Neural progenitor cell (in vitro differentiated cells): Measurements from ENCODE around the gene CA12. TPM values are rescaled to one million over a fixed set of nuclear protein-coding genes. Genes with fewer than 3 reads are reported as not detected.

Source experiments
- DNase-seq: peaks from one replicate; pipeline ENCODE4 v3.0.0-alpha.2; 2016; ENCODE audit warnings: low spot score
- H2AFZ ChIP-seq: fragments of 200-600 bp; sonication (generic); replicated peaks from 2 replicates; pipeline ENCODE4 v1.6.1; 2016; ENCODE audit warnings: antibody characterized with exemption
- H3F3A ChIP-seq: fragments of 200-600 bp; sonication (generic); 2 replicates; pipeline ENCODE4 v1.6.1; 2016; ENCODE audit warnings: antibody characterized with exemption, low read depth
- H3K27ac ChIP-seq: fragments of 200-600 bp; sonication (generic); 2 replicates; pipeline ENCODE4 v1.5.1; 2016; ENCODE audit warnings: mild to moderate bottlenecking
- H3K27me3 ChIP-seq: fragments of 200-600 bp; sonication (generic); 2 replicates; pipeline ENCODE4 v1.6.1; 2016; ENCODE audit warnings: mild to moderate bottlenecking, moderate library complexity
- H3K36me3 ChIP-seq: fragments of 200-600 bp; sonication (generic); 2 replicates; pipeline ENCODE4 v1.5.1; 2016
- H3K4me1 ChIP-seq: fragments of 200-600 bp; sonication (generic); 2 replicates; pipeline ENCODE4 v1.6.1; 2016; ENCODE audit warnings: mixed run types
- H3K4me2 ChIP-seq: fragments of 200-600 bp; sonication (generic); 2 replicates; pipeline ENCODE4 v1.6.1; 2016
- H3K4me3 ChIP-seq: fragments of 200-600 bp; sonication (generic); 2 replicates; pipeline ENCODE4 v1.5.1; 2016
- H3K79me2 ChIP-seq: fragments of 200-600 bp; sonication (generic); 2 replicates; pipeline ENCODE4 v1.6.1; 2016; ENCODE audit warnings: low read depth
- H3K9ac ChIP-seq: fragments of 200-600 bp; sonication (generic); 2 replicates; pipeline ENCODE4 v1.6.1; 2016
- H3K9me3 ChIP-seq: fragments of 200-600 bp; sonication (generic); 2 replicates; pipeline ENCODE4 v1.5.1; 2016; ENCODE audit warnings: low read depth
- H4K20me1 ChIP-seq: fragments of 200-600 bp; sonication (generic); 2 replicates; pipeline ENCODE4 v1.6.1; 2016; ENCODE audit warnings: low read depth
- H3K27ac Mint-ChIP-seq: 3 replicates; pipeline ENCODE4 v1.8.0; 2021; ENCODE audit warnings: mixed read lengths
- H3K27me3 Mint-ChIP-seq: 2 replicates; pipeline ENCODE4 v1.8.0; 2022; ENCODE audit warnings: low read depth, mild to moderate bottlenecking, inconsistent platforms, moderate library complexity, mixed read lengths; ENCODE audit not compliant: insufficient read depth
- H3K36me3 Mint-ChIP-seq: 3 replicates; pipeline ENCODE4 v1.8.0; 2021; ENCODE audit warnings: mixed read lengths
- H3K4me1 Mint-ChIP-seq: 3 replicates; pipeline ENCODE4 v1.8.0; 2021; ENCODE audit warnings: mixed read lengths
- H3K4me3 Mint-ChIP-seq: 3 replicates; pipeline ENCODE4 v1.8.0; 2021; ENCODE audit warnings: mild to moderate bottlenecking, moderate library complexity, mixed read lengths
- H3K9me3 Mint-ChIP-seq: 3 replicates; pipeline ENCODE4 v1.8.0; 2020; ENCODE audit warnings: mixed read lengths
- EZH2 ChIP-seq: fragments of 200-600 bp; sonication (generic); IDR thresholded peaks from 2 replicates; pipeline ENCODE4 v1.6.1; 2017; ENCODE audit warnings: antibody characterized with exemption, mild to moderate bottlenecking, moderate library complexity
- EZH2phosphoT487 ChIP-seq: fragments of 200-600 bp; sonication (generic); IDR thresholded peaks from 2 replicates; pipeline ENCODE4 v1.6.1; 2017; ENCODE audit warnings: antibody characterized with exemption
- total RNA-seq: library from RNA; depleted of rRNA; stranded (reverse); fragments of >200 nt; gene quantifications from 2 replicates; pipeline ENCODE4 v1.2.3, GENCODE V29; 2015; ENCODE audit warnings: low replicate concordance
- TF ChIP-seq, protein P1 (sequence below): fragments of 200-600 bp; sonication (generic); IDR thresholded peaks from 2 replicates; pipeline ENCODE4 v1.5.1; 2017; ENCODE audit warnings: antibody characterized with exemption, mild to moderate bottlenecking

CA12 gene
- total RNA-seq, 1 donor from 2014 or later, result 0.45 TPM

DNA sequence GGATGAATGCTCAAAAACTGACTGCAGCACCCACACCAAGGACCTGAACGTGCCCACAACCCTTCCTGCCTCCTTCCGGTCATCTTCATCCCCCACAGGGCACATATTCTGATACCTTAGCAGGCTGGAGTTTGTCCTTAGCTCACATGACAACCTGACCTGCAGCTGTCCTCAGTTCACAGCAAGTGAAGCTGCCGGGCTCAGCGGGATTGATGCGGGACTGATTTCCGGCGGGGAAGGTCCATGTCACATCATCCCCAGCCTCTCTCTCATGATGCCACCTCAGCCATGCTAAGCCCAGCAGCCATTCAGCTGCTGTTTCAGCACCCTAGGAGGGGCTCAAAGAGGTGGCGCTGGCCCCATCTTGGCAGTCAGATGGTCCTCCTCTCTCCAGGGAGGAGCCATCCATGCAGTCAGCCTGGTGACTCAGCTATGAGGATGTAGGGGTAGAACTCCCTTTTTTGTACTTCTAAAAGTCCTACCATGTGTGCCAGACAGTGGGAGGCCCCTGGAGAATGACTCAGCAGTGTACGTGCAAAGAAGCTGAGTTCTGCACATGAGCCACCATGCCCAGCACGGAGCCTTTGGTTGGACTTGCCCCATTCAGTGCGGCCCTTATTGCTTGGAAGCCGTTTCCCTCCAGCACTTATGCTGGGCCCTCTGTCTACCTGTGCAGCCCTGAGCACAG lies 9.5 kb downstream of the CA12 start:
- Mint-ChIP-seq H3K27me3 (peaks cover 12% of the 10 kb centered on the region), H3K9me3 (no peaks in the 10 kb centered on the region), H3K27ac (no peak overlapping the region), H3K4me1 (peaks cover 31% of the 10 kb centered on the region), H3K4me3 (no peak overlapping the region), H3K36me3 (no peaks in the 10 kb centered on the region)
- H3K4me1 ChIP-seq, result no peaks in the 10 kb centered on the region
- no peaks in the 10 kb centered on the region for H3K79me2 ChIP-seq
- no peak overlapping the region for H3K27ac ChIP-seq
- DNase-seq, result no peak
- TF ChIP-seq EZH2phosphoT487 (no peak), EZH2 (no peak)
- TF ChIP-seq, protein P1, sequence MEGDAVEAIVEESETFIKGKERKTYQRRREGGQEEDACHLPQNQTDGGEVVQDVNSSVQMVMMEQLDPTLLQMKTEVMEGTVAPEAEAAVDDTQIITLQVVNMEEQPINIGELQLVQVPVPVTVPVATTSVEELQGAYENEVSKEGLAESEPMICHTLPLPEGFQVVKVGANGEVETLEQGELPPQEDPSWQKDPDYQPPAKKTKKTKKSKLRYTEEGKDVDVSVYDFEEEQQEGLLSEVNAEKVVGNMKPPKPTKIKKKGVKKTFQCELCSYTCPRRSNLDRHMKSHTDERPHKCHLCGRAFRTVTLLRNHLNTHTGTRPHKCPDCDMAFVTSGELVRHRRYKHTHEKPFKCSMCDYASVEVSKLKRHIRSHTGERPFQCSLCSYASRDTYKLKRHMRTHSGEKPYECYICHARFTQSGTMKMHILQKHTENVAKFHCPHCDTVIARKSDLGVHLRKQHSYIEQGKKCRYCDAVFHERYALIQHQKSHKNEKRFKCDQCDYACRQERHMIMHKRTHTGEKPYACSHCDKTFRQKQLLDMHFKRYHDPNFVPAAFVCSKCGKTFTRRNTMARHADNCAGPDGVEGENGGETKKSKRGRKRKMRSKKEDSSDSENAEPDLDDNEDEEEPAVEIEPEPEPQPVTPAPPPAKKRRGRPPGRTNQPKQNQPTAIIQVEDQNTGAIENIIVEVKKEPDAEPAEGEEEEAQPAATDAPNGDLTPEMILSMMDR, result no peak
- no peaks in the 10 kb centered on the region for H3K27me3 ChIP-seq
- no peaks in the 10 kb centered on the region for H4K20me1 ChIP-seq
- H3F3A ChIP-seq, result no peaks in the 10 kb centered on the region
- H3K9ac ChIP-seq, result no peak overlapping the region
- no peaks in the 10 kb centered on the region for H3K9me3 ChIP-seq
- no peak overlapping the region for H3K4me3 ChIP-seq
- H3K4me2 ChIP-seq, result no peak overlapping the region
- H3K36me3 ChIP-seq, result no peaks in the 10 kb centered on the region
- H2AFZ ChIP-seq, result no peak overlapping the region

DNA sequence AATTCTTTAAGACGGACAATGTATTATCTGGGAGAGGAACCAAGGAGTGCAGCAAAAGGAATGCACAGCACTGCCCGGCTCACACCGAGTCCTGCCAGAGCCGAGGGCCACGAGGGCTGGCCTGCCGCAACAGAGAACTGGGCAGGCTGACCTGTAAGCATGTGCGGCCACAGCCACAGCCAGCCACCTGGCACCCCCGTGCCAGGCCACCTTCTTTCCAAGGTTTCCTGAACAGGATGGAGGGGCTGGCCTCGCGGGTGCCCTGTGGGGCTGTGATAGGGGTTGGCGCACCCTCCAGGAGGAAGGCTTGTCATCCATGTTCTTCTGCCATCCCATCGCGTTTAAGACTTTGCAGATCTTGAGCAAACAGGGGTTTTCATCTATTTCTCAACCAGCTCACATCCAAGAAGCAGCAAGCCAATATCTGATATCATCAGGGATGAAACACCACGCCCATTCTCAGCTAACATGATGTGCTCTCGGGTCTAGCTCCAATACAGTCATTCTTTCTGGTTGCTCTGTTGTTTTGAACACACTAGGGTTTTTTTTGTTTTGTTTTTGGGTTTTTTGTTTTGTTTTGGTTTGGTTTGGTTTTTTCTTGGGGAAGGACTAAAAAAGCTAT lies 10.2 kb downstream of the CA12 start:
- Histone ChIP-seq H3K79me2 (no peaks in the 10 kb centered on the region), H3K4me1 (no peaks in the 10 kb centered on the region), H3K36me3 (no peaks in the 10 kb centered on the region), H3K27ac (no peak overlapping the region), H3F3A (no peaks in the 10 kb centered on the region), H3K27me3 (no peaks in the 10 kb centered on the region), H3K9ac (no peak overlapping the region), H3K4me3 (no peak overlapping the region), H3K4me2 (no peak overlapping the region), H2AFZ (no peak overlapping the region), H4K20me1 (no peaks in the 10 kb centered on the region), H3K9me3 (no peaks in the 10 kb centered on the region)
- TF ChIP-seq EZH2, result no peak
- no peak overlapping the region for H3K4me3 Mint-ChIP-seq
- H3K36me3 Mint-ChIP-seq, result peaks cover under 1% of the 10 kb centered on the region
- no peak for DNase-seq
- H3K27me3 Mint-ChIP-seq, result peaks cover 9% of the 10 kb centered on the region
- H3K9me3 Mint-ChIP-seq, result no peaks in the 10 kb centered on the region
- peaks cover 28% of the 10 kb centered on the region for H3K4me1 Mint-ChIP-seq
- no peak overlapping the region for H3K27ac Mint-ChIP-seq

DNA sequence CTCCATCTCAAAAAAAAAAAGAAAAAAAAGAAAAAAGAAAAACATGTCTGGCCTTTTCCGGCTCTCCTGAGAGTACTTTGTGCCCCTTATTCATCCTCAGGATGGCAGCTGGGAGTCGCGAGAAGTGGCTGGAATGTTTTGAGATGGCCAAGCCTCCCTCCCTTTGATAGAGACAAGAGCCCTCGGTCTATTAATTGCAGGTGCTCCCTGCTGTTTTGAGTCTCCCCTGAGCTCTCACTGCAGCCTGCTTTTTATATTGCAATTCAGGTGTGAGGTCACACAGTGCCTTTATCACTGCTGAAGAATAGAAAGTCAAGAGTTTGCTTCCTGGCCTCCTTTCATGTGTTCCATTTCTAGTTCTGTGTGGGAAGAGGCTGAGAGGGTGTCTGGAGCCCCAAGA lies 10.9 kb downstream of the CA12 start:
- Histone ChIP-seq H2AFZ (no peak overlapping the region), H3K36me3 (no peaks in the 10 kb centered on the region), H3K79me2 (no peaks in the 10 kb centered on the region), H4K20me1 (no peaks in the 10 kb centered on the region), H3F3A (no peaks in the 10 kb centered on the region), H3K9ac (no peak overlapping the region), H3K4me3 (no peak overlapping the region), H3K4me2 (no peak overlapping the region), H3K27ac (no peak overlapping the region), H3K4me1 (no peaks in the 10 kb centered on the region), H3K9me3 (no peaks in the 10 kb centered on the region), H3K27me3 (no peaks in the 10 kb centered on the region)
- DNase-seq, result no peak
- peaks cover 2% of the 10 kb centered on the region for H3K36me3 Mint-ChIP-seq
- TF ChIP-seq, protein P1, result no peak
- TF ChIP-seq EZH2phosphoT487 (no peak), EZH2 (no peak)
- peaks cover 31% of the 10 kb centered on the region for H3K4me1 Mint-ChIP-seq
- H3K9me3 Mint-ChIP-seq, result no peaks in the 10 kb centered on the region
- H3K4me3 Mint-ChIP-seq, result no peak overlapping the region
- no peak overlapping the region for H3K27ac Mint-ChIP-seq
- peaks cover 9% of the 10 kb centered on the region for H3K27me3 Mint-ChIP-seq

DNA sequence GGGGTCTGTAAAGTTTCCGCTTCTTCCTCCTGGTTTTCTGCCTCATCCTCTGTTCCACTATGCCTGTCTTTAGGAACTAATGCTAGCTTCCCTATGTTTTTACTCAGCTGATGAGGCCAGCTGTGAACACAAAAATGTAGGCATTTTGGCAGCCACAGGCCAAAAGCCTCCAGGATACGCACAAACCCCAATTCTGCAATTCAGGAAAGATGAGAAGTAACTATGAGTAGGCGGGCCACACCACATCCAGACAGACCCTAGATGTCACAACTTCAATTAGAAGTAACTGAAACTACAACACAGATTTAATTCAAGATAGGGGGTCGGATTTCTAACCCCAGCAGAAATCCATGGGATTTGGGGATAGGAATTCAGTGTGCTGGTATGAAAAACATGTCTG lies 11.9 kb downstream of the CA12 start:
- TF ChIP-seq, protein P1, result no peak
- TF ChIP-seq EZH2phosphoT487 (no peak), EZH2 (no peak)
- no peak overlapping the region for H3K27ac ChIP-seq

More for the DNA sequence above, 11.9 kb downstream of the CA12 start:
- peaks cover 2% of the 10 kb centered on the region for H3K36me3 Mint-ChIP-seq
- DNase-seq, result no peak
- H3K4me3 ChIP-seq, result no peak overlapping the region
- H3K27ac Mint-ChIP-seq, result no peak overlapping the region
- no peak overlapping the region for H3K4me3 Mint-ChIP-seq
- H4K20me1 ChIP-seq, result no peaks in the 10 kb centered on the region
- no peaks in the 10 kb centered on the region for H3K79me2 ChIP-seq
- H3K9me3 Mint-ChIP-seq, result no peaks in the 10 kb centered on the region
- no peaks in the 10 kb centered on the region for H3K4me1 ChIP-seq
- H3K27me3 ChIP-seq, result no peaks in the 10 kb centered on the region
- H3K4me2 ChIP-seq, result no peak overlapping the region
- no peaks in the 10 kb centered on the region for H3F3A ChIP-seq
- peaks cover 25% of the 10 kb centered on the region for H3K4me1 Mint-ChIP-seq
- H3K27me3 Mint-ChIP-seq, result peaks cover 10% of the 10 kb centered on the region
- H2AFZ ChIP-seq, result no peak overlapping the region
- H3K36me3 ChIP-seq, result no peaks in the 10 kb centered on the region
- H3K9me3 ChIP-seq, result no peaks in the 10 kb centered on the region
- no peak overlapping the region for H3K9ac ChIP-seq
